Kidney epithelial cell (primary cell): ENCODE measurements around the gene WFIKKN1. TPM values are rescaled to one million over a fixed set of nuclear protein-coding genes. Genes with fewer than 3 reads are reported as not detected.

Experiments
- DNase-seq: peaks from one replicate; pipeline ENCODE4 v3.0.0-alpha.2; 2010; ENCODE audit warnings: low read depth
- H3K27me3 ChIP-seq: 2 replicates; pipeline ENCODE4 v1.6.0; 2011; ENCODE audit warnings: low read length; ENCODE audit not compliant: control insufficient read depth, insufficient read depth
- H3K36me3 ChIP-seq: 2 replicates; pipeline ENCODE4 v1.5.1; 2011; ENCODE audit warnings: low read length; ENCODE audit not compliant: control insufficient read depth, insufficient read depth
- H3K4me3 ChIP-seq: 2 replicates; pipeline ENCODE4 v1.5.1; 2011; ENCODE audit warnings: low read depth, mild to moderate bottlenecking, control low read depth, low read length
- total RNA-seq: library from RNA; depleted of rRNA; stranded (reverse); fragments of >200 nt; gene quantifications from 2 replicates; pipeline ENCODE4 v1.2.3, GENCODE V29; 2015
- TF ChIP-seq, protein P1 (sequence below): IDR thresholded peaks from 2 replicates; pipeline ENCODE4 v1.5.1; 2011; ENCODE audit warnings: mild to moderate bottlenecking, moderate library complexity, low read length, control low read depth, inconsistent platforms; ENCODE audit not compliant: insufficient read depth, poor library complexity, severe bottlenecking

The WFIKKN1 gene
- total RNA-seq, 1 donor from 2014 or later, result 0.08 TPM

DNA sequence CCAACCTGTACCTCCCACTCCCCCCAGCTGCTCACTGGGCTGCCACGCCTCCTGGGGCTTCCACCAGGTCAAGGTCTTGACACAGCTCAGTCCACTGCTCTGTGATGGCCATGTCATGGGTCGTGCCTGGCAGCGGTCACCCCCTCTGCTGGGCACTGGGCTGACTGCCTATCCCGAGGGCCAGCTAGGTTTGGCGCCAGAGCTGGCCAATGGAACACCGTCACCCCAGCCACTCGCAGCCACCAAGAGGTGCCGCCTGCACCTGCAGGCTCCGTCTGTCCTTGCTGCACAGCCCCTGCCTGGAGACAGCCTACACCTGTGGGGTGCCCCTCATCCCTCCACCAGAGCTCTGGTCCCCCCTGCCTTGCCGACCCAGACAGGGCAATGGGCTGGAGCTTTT is 45.4 kb upstream of the WFIKKN1 start:
- TF ChIP-seq, protein P1, sequence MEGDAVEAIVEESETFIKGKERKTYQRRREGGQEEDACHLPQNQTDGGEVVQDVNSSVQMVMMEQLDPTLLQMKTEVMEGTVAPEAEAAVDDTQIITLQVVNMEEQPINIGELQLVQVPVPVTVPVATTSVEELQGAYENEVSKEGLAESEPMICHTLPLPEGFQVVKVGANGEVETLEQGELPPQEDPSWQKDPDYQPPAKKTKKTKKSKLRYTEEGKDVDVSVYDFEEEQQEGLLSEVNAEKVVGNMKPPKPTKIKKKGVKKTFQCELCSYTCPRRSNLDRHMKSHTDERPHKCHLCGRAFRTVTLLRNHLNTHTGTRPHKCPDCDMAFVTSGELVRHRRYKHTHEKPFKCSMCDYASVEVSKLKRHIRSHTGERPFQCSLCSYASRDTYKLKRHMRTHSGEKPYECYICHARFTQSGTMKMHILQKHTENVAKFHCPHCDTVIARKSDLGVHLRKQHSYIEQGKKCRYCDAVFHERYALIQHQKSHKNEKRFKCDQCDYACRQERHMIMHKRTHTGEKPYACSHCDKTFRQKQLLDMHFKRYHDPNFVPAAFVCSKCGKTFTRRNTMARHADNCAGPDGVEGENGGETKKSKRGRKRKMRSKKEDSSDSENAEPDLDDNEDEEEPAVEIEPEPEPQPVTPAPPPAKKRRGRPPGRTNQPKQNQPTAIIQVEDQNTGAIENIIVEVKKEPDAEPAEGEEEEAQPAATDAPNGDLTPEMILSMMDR, result peak; percentile 9
- DNase-seq, result no peak
- Histone ChIP-seq H3K36me3 (no peaks in the 10 kb centered on the region), H3K4me3 (no peak overlapping the region), H3K27me3 (peaks cover 6% of the 10 kb centered on the region)

DNA sequence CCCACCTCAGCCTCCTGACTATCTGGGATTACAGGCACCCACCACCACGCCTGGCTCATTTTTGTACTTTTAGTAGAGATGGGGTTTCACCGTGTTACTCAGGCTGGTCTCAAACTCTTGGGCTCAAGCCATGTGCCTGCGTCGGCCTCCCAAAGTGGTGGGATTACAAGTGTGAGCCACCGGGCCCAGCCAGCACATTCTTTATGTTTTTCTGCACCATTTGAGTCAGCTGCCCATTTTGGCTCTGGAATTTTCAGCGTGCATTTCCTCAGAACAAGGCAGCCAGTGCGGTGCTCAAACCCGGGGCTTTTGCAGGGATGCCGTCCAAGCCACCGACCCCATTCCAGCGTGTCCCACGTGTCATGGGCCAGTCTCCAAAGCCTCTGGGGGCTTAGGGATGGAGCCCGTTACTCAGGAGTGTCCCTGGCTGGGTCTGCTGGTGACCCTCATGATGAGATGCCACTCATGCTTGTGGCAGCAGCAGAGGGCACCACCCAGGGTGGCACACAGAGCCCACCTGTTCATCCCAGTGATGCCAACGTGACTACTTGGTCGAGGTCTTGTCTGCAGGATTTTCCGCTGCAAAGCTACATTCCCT is 44.6 kb upstream of the WFIKKN1 start:
- DNase-seq, result no peak
- Histone ChIP-seq H3K4me3 (no peak overlapping the region), H3K27me3 (peaks cover 6% of the 10 kb centered on the region), H3K36me3 (no peaks in the 10 kb centered on the region)
- TF ChIP-seq, protein P1, result no peak

DNA sequence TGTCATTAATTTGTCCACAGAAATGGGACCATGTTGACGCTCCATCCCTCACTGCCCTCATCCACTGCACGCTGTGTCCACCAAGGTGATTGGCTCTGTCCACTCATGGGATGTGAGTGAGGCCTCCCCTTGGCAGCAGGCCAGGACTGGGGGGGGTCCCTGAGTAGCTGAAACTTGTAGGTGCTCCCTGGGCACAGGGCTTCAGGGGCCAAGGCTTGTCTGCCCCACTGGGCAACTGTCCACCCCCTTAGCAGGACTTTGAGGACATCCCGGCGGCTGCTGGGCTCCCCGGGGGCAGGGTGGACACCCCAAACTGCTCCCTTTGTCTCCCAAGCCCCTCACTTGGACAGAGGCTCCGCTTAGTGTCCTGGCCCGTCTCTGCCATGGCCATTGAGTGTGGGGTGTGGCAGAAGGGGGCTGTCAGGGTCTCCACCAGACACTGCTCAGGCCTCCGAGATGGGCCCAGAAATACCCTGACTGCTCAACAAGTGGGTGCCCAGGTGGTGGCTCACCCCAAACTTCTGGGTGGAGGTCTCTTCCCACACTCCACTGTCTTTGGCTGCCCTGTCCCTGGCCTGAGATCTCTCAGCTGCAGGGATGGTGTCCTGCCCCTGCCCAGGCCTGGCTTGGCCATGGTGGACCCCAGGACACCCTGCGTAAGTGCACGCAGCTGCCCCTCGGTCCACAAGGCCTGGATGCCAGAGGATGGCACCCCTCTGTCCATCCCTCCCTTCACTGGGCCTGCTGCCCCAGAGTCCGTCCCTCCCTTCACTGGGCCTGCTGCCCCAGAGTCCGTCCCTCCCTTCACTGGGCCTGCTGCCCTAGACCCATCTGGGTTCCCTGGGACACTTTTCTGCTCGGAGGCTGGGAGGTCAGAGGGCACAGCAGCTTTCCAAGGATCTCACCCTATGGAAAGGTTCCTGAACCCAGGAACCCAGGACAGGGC is 43.9 kb upstream of the WFIKKN1 start:
- no peaks in the 10 kb centered on the region for H3K36me3 ChIP-seq
- no peak for DNase-seq
- TF ChIP-seq, protein P1, result no peak
- no peak overlapping the region for H3K4me3 ChIP-seq
- H3K27me3 ChIP-seq, result peaks cover 6% of the 10 kb centered on the region

DNA sequence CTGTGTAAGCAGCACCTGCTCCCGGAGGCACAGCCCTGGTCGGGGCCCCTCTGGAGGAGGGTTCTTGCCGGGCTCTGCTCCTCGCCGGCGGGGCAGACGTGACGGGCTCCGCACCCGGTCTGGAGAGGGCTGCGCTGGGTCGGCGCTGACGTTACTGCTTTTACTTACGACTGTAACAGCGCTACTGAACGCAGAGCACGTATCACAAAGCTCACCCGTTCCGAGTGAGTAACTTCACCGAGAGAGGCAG is 42.2 kb upstream of the WFIKKN1 start:
- peak overlapping the region; percentile 82 for H3K4me3 ChIP-seq
- TF ChIP-seq, protein P1, result no peak
- H3K27me3 ChIP-seq, result peaks cover 6% of the 10 kb centered on the region
- DNase-seq, result no peak
- H3K36me3 ChIP-seq, result no peaks in the 10 kb centered on the region

DNA sequence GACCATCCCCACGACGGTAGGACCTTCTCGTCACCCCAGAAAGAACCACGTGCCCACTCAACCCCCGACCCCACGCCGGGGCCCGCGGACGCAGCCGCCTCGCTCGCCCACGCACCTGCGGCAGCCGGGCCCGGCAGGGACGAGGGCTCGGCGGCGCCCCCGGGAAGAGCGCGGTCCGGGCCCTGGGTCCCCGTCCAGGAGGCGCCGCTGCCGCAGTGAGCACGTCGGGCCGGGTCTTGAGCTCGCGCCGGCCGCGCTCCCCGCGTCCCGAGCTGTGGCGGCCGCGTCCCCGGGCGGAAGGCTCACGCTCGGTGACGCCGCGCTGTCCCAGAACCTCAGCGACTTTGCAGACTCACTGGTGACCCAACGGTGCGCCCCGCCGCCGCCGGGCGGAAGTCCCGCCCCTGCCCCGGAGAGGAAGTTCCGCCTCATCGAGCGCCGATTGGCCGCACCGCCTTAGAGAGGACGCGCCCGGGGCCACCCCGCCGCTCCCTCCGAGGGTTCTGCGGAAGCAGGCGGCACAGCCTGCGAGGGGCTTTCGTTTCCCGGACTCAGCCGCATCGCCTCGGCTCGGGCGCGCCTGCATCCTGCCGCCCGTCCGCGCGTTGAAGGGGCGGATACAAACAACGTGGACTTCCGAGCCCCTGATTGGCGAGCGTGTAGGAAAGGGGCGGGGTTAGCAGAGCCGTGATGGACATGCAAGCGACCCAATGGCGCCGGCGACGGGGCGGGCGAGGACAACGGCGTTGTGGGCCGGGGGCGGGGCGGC is 41.7 kb upstream of the WFIKKN1 start:
- no peaks in the 10 kb centered on the region for H3K36me3 ChIP-seq
- DNase-seq, result no peak
- peaks cover 6% of the 10 kb centered on the region for H3K27me3 ChIP-seq
- TF ChIP-seq, protein P1, result no peak
- H3K4me3 ChIP-seq, result peak overlapping the region; percentile 82
